H9 (cell line): Measurements from ENCODE around the gene ARSG. TPM values are rescaled to one million over a fixed set of nuclear protein-coding genes. Genes with fewer than 3 reads are reported as not detected.

ENCODE experiments used
- DNase-seq: peaks from one replicate; pipeline ENCODE4 v3.0.0-alpha.2; 2017
- H2AFZ ChIP-seq: one replicate; pipeline ENCODE4 v1.6.1; 2013; ENCODE audit warnings: mild to moderate bottlenecking, low read length, control low read depth, moderate library complexity
- H2AK5ac ChIP-seq: 2 replicates; pipeline ENCODE4 v1.6.1; 2013; ENCODE audit warnings: low read length, control low read depth, mixed read lengths; ENCODE audit not compliant: insufficient read length
- H2BK120ac ChIP-seq: one replicate; pipeline ENCODE4 v1.6.1; 2013; ENCODE audit warnings: low read depth, mild to moderate bottlenecking, low read length, control low read depth, inconsistent platforms; ENCODE audit not compliant: poor library complexity, severe bottlenecking
- H2BK12ac ChIP-seq: 2 replicates; pipeline ENCODE4 v1.6.1; 2013; ENCODE audit warnings: low read length, control low read depth, mixed read lengths, low read depth; ENCODE audit not compliant: insufficient read length
- H2BK15ac ChIP-seq: 2 replicates; pipeline ENCODE4 v1.6.1; 2013; ENCODE audit warnings: low read depth, low read length, control low read depth
- H2BK20ac ChIP-seq: one replicate; pipeline ENCODE4 v1.6.1; 2013; ENCODE audit warnings: low read depth, mild to moderate bottlenecking, low read length, control low read depth, inconsistent platforms; ENCODE audit not compliant: poor library complexity, severe bottlenecking
- H2BK5ac ChIP-seq: 2 replicates; pipeline ENCODE4 v1.6.1; 2013; ENCODE audit warnings: low read length, control low read depth, mixed read lengths; ENCODE audit not compliant: insufficient read length
- H3K14ac ChIP-seq: 2 replicates; pipeline ENCODE4 v1.6.1; 2013; ENCODE audit warnings: low read length, control low read depth; ENCODE audit not compliant: insufficient read depth
- H3K18ac ChIP-seq: 2 replicates; pipeline ENCODE4 v1.6.1; 2013; ENCODE audit warnings: low read depth, mild to moderate bottlenecking, mixed read lengths, low read length, control low read depth; ENCODE audit not compliant: insufficient read length
- H3K23ac ChIP-seq: 2 replicates; pipeline ENCODE4 v1.6.1; 2013; ENCODE audit warnings: low read length, control low read depth, mixed read lengths, low read depth; ENCODE audit not compliant: insufficient read length
- H3K23me2 ChIP-seq: 2 replicates; pipeline ENCODE4 v1.6.1; 2013; ENCODE audit warnings: low read depth, mild to moderate bottlenecking, mixed read lengths, low read length, control low read depth; ENCODE audit not compliant: insufficient read length, poor library complexity, severe bottlenecking
- H3K27ac ChIP-seq: 2 replicates; pipeline ENCODE4 v1.5.1; 2013; ENCODE audit warnings: low read length, control low read depth, mixed read lengths, low read depth; ENCODE audit not compliant: insufficient read length
- H3K27me3 ChIP-seq: 2 replicates; pipeline ENCODE4 v1.6.1; 2013; ENCODE audit warnings: low read length, control low read depth, inconsistent platforms; ENCODE audit not compliant: insufficient read depth
- H3K4ac ChIP-seq: 2 replicates; pipeline ENCODE4 v1.6.1; 2013; ENCODE audit warnings: low read depth, mild to moderate bottlenecking, control low read depth, inconsistent platforms, low read length, moderate library complexity
- H3K4me1 ChIP-seq: 2 replicates; pipeline ENCODE4 v1.6.1; 2013; ENCODE audit warnings: low read length, control low read depth, inconsistent platforms; ENCODE audit not compliant: insufficient read depth
- H3K4me2 ChIP-seq: 2 replicates; pipeline ENCODE4 v1.6.1; 2013; ENCODE audit warnings: low read length, control low read depth, mixed read lengths; ENCODE audit not compliant: insufficient read length, insufficient read depth
- H3K56ac ChIP-seq: 2 replicates; pipeline ENCODE4 v1.6.1; 2013; ENCODE audit warnings: low read depth, mild to moderate bottlenecking, mixed read lengths, low read length, control low read depth; ENCODE audit not compliant: insufficient read length
- H3K79me1 ChIP-seq: 2 replicates; pipeline ENCODE4 v1.6.1; 2013; ENCODE audit warnings: low read depth, mild to moderate bottlenecking, moderate library complexity, low read length, control low read depth, inconsistent platforms; ENCODE audit not compliant: insufficient read depth, poor library complexity, severe bottlenecking
- H3K79me2 ChIP-seq: 2 replicates; pipeline ENCODE4 v1.6.1; 2013; ENCODE audit warnings: low read length, control low read depth, inconsistent platforms; ENCODE audit not compliant: insufficient read depth
- H3K9ac ChIP-seq: 2 replicates; pipeline ENCODE4 v1.6.1; 2013; ENCODE audit warnings: low read length, control low read depth, mixed read lengths; ENCODE audit not compliant: insufficient read length; ENCODE audit errors: extremely low read depth
- H3K9me3 ChIP-seq: one replicate; pipeline ENCODE4 v1.6.1; 2013; ENCODE audit warnings: low read depth, low read length, inconsistent platforms; ENCODE audit not compliant: control insufficient read depth
- H3T11ph ChIP-seq: one replicate; pipeline ENCODE4 v1.6.1; 2013; ENCODE audit warnings: mild to moderate bottlenecking, low read length, control low read depth, inconsistent platforms
- H4K20me1 ChIP-seq: one replicate; pipeline ENCODE4 v1.6.1; 2013; ENCODE audit not compliant: control insufficient read depth, insufficient read length, insufficient read depth
- H4K5ac ChIP-seq: 2 replicates; pipeline ENCODE4 v1.6.1; 2013; ENCODE audit warnings: low read depth, mild to moderate bottlenecking, mixed read lengths, low read length, control low read depth; ENCODE audit not compliant: insufficient read length
- H4K8ac ChIP-seq: replicated peaks from 2 replicates; pipeline ENCODE4 v1.6.1; 2013; ENCODE audit warnings: low read length, control low read depth, mixed read lengths, low read depth; ENCODE audit not compliant: insufficient read length
- H4K91ac ChIP-seq: 2 replicates; pipeline ENCODE4 v1.6.1; 2013; ENCODE audit warnings: low read depth, mild to moderate bottlenecking, moderate library complexity, mixed read lengths, low read length, control low read depth; ENCODE audit not compliant: insufficient read length
- H3K27ac Mint-ChIP-seq, 3 experiments: 2 replicates in 2 of 3; 3 replicates in 1 of 3; pipeline ENCODE4 v1.8.0; 2020 to 2021; ENCODE audit warnings: mixed read lengths in 3 of 3, mild to moderate bottlenecking in 1 of 3, moderate library complexity in 1 of 3
- H3K27me3 Mint-ChIP-seq: 2 replicates; pipeline ENCODE4 v1.8.0; 2021; ENCODE audit warnings: low read depth, mild to moderate bottlenecking, moderate library complexity, mixed read lengths
- H3K36me3 Mint-ChIP-seq, 3 experiments: 2 replicates in 2 of 3; 3 replicates in 1 of 3; pipeline ENCODE4 v1.8.0; 2020 to 2021; ENCODE audit warnings: low read depth in 3 of 3, mixed read lengths in 3 of 3; ENCODE audit not compliant: insufficient read depth in 1 of 3
- H3K4me1 Mint-ChIP-seq, 2 experiments: 2 replicates each; pipeline ENCODE4 v1.8.0; 2020; ENCODE audit warnings: mixed read lengths in 2 of 2
- H3K4me3 Mint-ChIP-seq, 2 experiments: 2 replicates in 1 of 2; 3 replicates in 1 of 2; pipeline ENCODE4 v1.8.0; 2020 to 2021; ENCODE audit warnings: mild to moderate bottlenecking in 2 of 2, mixed read lengths in 2 of 2, moderate library complexity in 1 of 2
- H3K9me3 Mint-ChIP-seq, 2 experiments: 2 replicates in 1 of 2; 3 replicates in 1 of 2; pipeline ENCODE4 v1.8.0; 2020; ENCODE audit warnings: mild to moderate bottlenecking in 2 of 2, mixed read lengths in 2 of 2, moderate library complexity in 1 of 2
- WGBS: extraction: QIAGEN DNeasy Blood & Tissue Kit; methylation state at CpG from one replicate; pipeline ENCODE4 v1.1.7; 2013; ENCODE audit warnings: missing lambda C conversion rate, low lambda C conversion rate, mixed read lengths; ENCODE audit not compliant: insufficient read length; ENCODE audit errors: extremely low coverage; 5-methylcytosine and 5-hydroxymethylcytosine counted together
- total RNA-seq: library from RNA; stranded (reverse); gene quantifications from 2 replicates; pipeline ENCODE4 v1.2.1, GENCODE V29; 2021
- TF ChIP-seq, protein P1 (sequence below): fragments of 200-600 bp; sonication (generic); conservative IDR thresholded peaks from 3 replicates; pipeline ENCODE4 v1.8.0; 2021; ENCODE audit warnings: antibody characterized with exemption, mild to moderate bottlenecking

ARSG gene
- total RNA-seq, 1 experiment from 2014 or later, result 3.6 TPM

- Histone ChIP-seq H3K18ac (no peak overlapping the region), H4K91ac (no peak overlapping the region), H2BK12ac (no peak overlapping the region), H3K23me2 (no peaks in the 10 kb centered on the region), H2BK5ac (no peak overlapping the region), H3K27me3 (no peaks in the 10 kb centered on the region), H2AFZ (no peak overlapping the region), H4K8ac (no peak overlapping the region), H3K9ac (no peak overlapping the region), H3K4me1 (no peaks in the 10 kb centered on the region), H4K5ac (no peak overlapping the region), H3K9me3 (no peaks in the 10 kb centered on the region), H3K56ac (no peak overlapping the region), H3T11ph (no peak overlapping the region), H2BK120ac (no peak overlapping the region), H2BK20ac (no peak overlapping the region), H4K20me1 (no peaks in the 10 kb centered on the region), H3K23ac (no peak overlapping the region), H3K14ac (no peak overlapping the region), H3K4me2 (no peak overlapping the region), H3K79me1 (no peaks in the 10 kb centered on the region), H2AK5ac (no peak overlapping the region), H3K79me2 (no peaks in the 10 kb centered on the region), H2BK15ac (no peak overlapping the region), H3K27ac (no peak overlapping the region), H3K4ac (no peak overlapping the region)
- no CpG with 5 or more reads among the region's 4 CpGs for WGBS
- Mint-ChIP-seq H3K4me3 (no peak overlapping the region), H3K27me3 (peaks cover 3% of the 10 kb centered on the region), H3K27ac (no peak overlapping the region), H3K9me3 (peaks cover 9 to 11% of the 10 kb centered on the region in 2 experiments; a peak in 4 of 5 replicates), H3K36me3 (peaks cover 3 to 7% (median 4%) of the 10 kb centered on the region in 3 experiments; a peak in 4 of 7 replicates), H3K4me1 (peaks cover 23 to 24% of the 10 kb centered on the region in 2 experiments)
- DNase-seq, result peak; percentile 12
- TF ChIP-seq, protein P1, sequence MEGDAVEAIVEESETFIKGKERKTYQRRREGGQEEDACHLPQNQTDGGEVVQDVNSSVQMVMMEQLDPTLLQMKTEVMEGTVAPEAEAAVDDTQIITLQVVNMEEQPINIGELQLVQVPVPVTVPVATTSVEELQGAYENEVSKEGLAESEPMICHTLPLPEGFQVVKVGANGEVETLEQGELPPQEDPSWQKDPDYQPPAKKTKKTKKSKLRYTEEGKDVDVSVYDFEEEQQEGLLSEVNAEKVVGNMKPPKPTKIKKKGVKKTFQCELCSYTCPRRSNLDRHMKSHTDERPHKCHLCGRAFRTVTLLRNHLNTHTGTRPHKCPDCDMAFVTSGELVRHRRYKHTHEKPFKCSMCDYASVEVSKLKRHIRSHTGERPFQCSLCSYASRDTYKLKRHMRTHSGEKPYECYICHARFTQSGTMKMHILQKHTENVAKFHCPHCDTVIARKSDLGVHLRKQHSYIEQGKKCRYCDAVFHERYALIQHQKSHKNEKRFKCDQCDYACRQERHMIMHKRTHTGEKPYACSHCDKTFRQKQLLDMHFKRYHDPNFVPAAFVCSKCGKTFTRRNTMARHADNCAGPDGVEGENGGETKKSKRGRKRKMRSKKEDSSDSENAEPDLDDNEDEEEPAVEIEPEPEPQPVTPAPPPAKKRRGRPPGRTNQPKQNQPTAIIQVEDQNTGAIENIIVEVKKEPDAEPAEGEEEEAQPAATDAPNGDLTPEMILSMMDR, result no peak
Measured at GRCh38 chr17:68400404-68400735, 109.1 kb downstream of the ARSG start.
